GM19023 (cell line): ENCODE measurements around the gene ZFAND2B.

Experiments used
- ATAC-seq: cut with Tn5 transposase; IDR thresholded peaks from one replicate; pipeline ENCODE4 v1.9.1; 2021; ENCODE audit warnings: mild to moderate bottlenecking, moderate library complexity; ENCODE audit not compliant: unreplicated experiment

Gene ZFAND2B, protein sequence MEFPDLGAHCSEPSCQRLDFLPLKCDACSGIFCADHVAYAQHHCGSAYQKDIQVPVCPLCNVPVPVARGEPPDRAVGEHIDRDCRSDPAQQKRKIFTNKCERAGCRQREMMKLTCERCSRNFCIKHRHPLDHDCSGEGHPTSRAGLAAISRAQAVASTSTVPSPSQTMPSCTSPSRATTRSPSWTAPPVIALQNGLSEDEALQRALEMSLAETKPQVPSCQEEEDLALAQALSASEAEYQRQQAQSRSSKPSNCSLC

DNA sequence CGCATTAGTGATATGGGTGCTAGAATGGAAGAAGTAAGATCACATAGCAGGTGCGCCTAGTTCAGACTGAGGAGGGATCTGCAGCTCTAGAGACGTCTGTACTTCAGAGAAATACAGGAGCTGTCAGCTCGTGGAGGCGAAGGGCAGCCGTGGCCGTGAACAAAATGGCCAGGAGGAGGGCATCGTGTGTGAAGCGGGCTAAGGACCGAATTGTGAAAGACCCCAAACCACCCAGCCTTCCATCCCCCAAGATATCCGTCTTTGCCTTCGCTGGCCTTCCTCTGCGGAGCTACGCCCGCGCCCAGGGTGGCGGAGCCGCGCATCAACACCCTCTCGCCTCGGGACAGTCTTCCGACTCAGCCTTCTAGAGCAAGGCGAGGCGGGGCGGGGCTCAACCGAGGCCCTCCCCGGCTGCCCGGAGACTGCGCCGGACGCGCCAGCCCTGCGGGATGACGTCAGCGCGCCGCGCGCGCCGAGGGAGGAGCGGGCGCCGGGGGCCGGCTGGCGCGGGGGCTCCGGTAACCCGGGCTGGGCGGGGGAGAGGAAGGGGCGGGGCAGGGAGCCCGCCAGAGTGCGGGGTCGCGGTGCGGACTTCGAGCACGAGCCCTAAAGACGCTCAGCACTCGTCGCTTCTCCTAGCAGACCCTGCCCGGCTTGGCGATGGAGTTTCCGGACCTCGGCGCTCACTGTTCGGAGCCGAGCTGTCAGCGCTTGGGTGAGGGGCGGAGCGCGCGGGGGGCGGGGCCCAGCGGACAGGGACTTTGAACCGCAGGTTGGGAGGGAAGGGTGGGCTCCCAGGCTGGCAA is at the start of gene ZFAND2B:
ZFAND2B (plus strand) TSS at position 455 of the 806 bp plus-strand sequence; CDS start at position 661, 206 bp downstream.
- ATAC-seq: peak; percentile 97

DNA sequence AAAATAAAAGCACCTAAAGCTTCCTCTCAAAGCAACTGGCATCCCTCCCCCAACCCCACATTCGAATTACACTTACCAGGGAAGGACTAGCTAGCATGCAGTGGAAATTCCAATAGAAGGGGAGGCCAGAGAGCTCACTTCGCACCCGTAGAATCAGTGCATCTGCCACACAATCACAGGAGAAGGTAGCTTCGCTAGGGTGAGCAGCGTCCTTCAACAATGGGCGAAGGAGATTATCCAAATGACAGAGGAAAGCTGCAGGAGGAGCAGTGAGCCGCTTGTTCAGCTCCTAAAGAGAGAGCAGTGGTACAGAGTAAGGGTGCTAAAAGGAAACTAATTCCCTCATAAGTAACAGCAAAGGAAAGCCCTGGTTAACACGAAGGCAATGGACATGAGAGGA is 49.2 kb upstream of the ZFAND2B start:
- no peak for ATAC-seq

DNA sequence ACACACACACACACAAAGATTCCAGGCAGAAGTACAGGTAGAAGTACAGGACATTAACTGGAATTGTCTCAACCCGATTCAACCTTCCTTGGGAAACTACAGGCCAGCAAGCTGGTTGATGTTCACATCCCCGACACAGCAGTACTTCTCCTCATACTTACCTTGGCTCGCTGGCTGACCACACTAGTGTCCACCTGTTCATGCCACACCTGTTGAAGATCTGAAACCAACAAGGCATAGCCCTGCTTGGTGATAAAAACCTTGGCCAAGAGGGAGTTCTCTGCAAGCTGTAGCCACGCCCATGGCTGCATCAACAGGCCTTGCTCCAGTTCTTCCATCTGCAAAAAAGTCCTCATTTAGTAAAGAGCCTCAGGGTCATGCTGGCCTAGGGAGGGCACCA is 48.6 kb upstream of the ZFAND2B start:
- no peak for ATAC-seq

DNA sequence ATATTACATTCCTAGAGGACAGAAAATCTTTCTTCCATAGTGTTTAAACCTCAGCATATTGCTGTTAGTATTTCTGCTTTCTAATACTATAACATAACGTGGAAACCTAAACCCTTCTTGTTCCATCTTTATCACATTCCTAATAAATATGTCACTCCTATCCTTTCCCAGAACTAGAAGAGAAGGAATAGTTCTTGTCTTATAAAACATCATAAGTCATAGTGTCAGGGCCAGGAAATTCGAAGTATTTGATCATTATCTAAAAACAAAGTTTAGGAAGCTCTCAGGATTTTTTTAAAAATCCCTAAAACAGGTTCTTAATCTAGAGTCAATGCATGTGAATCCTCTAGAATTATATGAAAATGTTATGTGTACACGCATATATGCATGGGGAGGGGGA is 48.0 kb upstream of the ZFAND2B start:
- ATAC-seq: no peak

DNA sequence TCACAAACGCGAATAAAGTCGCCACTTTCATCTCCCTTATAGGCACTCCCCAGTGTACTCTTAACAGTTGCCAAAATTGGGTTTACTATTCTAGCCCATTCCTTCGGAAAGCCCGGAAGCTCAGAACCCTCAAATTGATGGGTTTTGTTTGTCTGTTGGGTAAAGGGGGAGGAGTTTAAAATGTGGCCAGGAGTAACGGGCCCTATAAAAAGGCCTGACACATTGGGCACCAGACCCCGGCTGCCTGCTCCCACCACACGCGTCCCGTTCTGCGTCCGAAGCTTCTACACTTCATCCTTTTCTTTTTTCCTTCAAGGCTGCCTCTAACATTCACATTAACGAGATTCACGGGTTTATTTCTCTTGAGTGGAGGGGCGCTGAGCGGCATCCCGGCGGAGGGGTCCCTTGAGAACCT is 46.8 kb upstream of the ZFAND2B start:
- no peak for ATAC-seq

DNA sequence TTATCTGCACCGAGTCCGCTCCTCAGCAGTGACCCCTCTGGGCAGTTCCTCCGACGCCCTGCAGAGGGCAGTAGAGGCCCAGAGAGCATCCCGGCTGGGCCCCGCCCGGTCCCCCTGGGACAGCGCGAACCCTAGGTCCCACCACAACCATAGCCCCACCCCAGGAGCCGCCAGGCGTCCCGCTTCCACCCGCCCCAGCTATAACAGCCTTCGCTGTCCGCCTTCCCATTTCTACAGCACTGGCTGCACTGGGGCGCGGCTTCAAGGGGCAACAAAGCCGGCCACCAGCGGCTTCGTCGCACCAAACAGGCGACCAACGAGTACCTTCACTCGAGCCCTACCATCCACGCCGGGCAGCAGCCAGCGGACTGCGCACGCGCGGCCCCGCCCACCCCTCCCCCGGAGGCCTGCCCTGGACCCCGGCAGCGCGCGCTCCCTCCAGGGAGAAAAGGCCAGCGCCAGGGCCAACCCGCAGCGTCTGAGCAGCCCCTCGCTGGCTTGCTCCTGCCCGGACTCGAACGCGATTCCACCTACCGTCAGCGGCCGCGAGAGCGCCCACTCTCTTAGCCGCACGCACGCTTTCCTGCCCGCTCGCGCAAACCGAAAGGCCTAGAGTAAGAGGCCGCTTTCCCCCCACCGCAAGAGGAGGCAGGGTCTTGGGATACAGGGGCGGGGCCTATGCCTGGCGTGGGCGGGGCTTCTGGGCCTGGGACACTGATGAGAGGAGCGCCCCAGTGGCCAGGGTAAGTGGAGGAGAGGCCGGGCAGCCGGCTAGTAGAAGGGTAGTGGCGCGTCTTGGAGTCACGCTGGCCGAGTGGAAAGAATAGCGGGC is 46.2 kb upstream of the ZFAND2B start, which contains the start of gene NHEJ1:
NHEJ1 (minus strand) TSS at position 630 of the 832 bp plus-strand sequence. CDS start 2,453 bp downstream, outside the sequence.
- peak; percentile 88 for ATAC-seq

DNA sequence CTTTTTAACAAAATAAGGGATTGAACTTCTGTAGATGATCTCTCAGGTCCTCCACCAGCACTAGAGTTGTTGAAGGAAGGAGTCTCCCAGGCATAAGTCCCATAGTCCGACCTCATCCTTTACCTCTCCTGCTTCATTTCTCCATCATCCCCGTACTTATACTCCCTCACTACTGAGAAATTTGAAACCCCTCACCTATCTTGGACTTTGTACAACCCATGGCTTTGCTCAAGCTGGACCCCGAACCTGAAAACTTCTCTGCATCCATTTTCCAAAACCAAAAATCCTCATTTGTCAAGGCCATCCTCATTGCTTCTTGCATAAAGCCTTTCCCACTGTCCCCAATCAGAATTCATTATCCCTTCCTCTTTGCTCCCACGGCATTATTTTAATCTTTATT is 45.5 kb upstream of the ZFAND2B start:
- no peak for ATAC-seq

DNA sequence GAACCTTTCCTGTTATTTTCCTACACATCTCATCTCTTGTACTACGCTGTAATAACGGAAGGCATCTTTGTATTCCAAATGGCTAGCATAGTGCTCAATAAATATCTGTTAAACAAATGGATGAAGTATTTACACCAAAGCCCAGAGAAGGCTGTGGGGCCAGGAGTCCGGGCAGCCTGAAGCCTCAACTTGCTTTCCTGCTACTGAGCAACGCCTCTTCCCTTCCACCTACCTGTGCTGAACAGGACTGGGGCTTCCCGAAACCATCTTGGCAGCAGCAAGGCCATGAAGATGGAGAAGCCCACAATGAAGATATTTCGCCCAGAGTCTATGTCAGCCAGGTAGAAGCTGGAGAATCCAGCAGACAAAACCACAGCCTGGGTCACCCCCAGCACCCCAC is 43.4 kb upstream of the ZFAND2B start:
- ATAC-seq: no peak

DNA sequence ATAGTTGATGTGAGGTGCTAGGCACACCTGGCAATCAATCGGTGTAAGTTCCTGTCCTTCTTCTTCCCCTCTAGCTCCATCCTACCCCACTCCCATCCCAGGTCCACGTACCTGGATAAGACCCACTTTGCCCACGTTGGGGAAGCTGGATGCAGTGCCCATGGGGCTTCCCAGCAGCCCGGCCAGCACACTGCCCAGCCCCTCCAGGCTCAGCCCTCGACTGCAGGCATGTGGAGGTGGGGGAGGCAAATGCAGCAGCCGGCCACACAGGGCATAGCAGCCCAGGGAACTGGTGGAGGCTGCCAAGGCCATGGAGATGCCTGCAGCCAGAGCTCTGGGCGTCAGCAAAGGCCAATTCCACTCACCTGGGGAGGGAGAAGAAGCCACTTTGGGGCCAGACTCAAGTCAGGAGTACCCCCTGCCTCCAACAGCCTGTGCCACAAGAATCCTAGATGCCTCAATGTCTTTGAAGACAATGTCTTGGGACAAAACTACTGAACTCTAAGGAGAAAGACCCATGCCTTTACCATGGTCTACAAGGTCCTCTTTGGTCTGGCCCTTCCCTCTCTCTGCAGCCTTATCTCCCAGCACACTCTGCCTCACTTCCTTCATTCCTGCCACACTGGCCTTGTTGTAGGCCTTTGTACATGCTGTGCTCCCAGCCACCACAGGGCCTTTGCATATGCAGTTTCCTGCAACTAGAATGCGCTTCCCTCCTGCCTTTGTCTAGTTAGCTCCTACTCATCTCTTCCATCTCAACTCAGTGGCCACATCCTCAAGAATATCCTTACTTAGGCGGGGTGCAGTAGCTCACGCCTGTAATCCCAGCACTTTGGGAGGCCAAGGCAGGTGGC is 41.3 kb upstream of the ZFAND2B start:
- no peak for ATAC-seq

DNA sequence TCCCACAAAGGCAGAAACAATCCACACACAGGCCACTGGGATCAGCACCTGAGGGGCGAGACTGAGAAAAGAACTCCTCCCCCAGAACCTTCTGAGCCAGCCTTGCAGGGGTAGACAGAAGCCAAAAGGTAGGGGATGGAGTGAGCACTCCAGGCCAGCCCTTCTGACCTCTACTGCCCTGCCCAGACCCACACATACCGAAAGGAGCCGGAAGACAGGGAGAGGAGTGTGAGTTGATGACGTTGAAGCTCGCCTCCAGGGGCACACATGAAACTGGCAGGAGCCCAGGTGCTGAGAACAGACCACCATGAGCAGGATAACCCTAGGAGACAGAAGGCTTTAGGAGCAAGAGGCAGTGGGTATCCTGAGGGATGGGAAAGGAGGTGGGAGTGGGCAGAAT is 38.6 kb upstream of the ZFAND2B start:
- ATAC-seq: no peak

DNA sequence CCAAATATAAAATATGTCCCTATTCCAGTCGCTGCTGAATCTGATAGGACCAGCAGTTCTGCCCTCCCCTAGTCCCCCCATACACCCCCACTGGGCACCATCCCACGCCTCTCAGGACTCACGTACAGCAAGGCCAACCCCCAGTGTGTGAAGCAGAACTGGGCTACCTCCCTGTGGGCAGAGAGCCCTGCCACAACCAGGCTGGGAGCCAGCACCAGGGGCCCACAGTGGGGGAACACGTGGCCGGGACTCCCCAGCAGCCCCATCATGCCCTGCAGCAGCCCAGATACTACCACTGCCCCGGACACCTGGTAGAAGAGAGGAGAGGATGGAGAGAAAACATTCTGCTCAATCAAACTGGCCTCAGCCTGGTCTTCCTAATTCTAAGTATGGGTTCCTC is 38.1 kb upstream of the ZFAND2B start:
- ATAC-seq: no peak

DNA sequence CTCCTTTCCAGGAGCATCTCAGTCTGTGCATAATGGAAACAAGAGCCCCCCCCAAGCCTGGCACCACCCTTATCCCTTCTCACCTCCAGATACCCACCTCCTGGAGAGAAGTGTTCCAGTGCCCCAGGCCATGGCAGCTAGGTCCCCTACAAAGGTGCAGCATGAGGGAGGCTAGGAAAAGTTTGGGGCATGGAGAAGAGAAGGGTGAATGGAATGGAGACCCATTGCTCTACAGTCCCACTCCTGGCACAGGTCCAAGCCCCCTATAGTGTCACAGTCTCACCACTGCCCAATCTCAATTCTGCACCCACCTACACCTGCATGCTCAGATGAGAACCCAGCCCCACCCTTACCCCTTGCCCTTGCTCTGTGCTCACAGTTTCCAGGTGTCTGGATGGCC is 37.6 kb upstream of the ZFAND2B start:
- ATAC-seq: no peak

DNA sequence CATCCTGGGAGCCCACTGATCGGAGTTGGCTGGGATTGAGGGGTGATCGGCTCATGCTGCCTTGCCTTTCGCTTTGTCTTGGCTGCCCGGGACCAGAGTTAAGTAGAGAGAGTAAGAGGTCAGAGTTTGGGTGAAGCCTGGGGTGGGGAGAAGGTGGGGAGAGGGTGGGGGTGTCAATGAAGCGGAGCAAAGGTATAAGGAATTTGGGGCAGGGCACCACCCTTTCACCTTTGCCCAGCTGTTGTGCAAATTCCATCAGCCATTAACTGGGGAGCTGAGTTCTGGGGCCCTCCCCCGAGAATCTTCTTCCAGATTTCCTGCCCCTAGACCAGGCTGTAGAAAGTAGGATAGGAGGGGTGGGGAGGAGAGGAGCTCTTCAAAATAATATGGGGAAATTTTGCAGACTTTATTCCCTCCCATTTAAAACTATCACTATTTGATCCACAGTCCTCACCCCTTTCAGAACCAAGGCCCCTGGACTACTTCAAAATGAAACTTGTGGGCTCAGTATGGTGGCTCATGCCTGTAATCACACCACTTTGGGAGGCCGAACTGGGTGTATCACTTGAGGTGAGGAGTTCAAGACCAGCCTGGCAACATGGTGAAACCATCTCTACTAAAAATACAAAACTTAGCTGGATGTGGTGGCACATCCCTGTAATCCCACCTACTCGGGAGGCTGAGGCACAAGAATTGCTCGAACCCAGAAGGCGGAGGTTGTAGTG is 36.5 kb upstream of the ZFAND2B start, which contains the start of gene SLC23A3:
SLC23A3 (minus strand) TSS at position 100 of the 725 bp plus-strand sequence; CDS start at position 55, 45 bp downstream.
- ATAC-seq: no peak

DNA sequence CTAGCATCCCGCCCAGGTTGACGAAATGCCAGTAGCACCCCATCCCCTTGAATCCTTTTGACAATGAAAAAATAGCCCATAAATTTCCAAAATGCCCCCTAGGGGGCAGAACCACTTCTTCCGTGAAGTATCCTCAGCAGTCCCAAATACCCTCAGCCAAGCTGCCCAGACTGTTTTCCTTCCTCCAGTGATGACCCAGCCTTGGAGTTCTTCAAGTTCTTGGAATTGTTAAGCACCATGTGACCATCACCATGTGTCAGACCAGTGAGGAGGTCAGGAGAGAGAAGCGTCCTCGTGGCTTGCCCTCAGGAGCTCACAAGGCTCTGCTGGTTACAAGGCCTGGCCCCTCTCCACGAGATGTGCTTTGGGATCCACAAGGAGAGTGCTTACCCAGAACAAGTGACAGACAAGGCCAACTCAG is 35.3 kb upstream of the ZFAND2B start:
- ATAC-seq: no peak

DNA sequence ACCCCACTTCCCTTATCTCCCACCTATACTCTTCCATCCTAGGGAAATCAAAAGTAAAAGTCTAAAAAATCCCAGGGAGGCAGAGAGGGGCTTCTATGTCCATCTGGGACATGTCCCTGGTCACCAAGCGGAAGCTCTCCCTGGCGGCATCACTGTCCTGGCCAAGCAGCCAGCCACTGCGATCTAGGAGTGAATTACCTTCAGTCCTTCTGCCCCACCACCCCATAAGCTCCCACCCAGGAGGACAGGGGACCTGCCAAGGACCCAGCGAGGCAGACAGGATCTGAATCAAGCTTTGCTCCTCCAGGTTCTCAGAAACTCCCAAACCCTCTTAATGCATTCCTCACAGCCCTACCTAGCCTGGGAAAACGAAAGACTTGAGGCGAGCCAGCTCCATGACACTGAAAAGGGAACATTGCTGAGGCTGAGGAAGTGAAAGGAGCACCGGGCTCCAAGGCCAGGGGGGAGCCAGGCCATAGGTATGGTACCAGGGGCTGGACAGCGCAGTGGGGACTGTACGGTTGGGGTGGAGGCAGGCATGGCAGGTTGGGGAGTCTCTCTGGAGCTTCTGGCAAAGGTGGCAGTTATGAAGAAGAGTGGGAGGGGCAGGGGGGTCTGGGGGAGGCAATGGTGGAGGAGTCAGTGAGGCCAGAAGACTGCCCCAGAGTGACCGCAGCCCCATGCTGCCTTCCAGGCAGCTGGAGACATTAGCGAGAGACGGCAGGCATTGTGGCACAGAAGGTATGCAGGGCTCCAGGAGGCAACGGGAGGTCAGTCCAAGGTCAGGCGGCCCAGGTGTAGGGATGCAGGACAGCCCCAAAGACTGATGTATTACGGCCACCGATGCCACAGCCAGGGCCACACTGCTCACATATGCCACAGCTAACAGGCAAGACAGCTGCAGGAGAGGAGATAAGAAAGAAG is 34.1 kb upstream of the ZFAND2B start:
- ATAC-seq: no peak

DNA sequence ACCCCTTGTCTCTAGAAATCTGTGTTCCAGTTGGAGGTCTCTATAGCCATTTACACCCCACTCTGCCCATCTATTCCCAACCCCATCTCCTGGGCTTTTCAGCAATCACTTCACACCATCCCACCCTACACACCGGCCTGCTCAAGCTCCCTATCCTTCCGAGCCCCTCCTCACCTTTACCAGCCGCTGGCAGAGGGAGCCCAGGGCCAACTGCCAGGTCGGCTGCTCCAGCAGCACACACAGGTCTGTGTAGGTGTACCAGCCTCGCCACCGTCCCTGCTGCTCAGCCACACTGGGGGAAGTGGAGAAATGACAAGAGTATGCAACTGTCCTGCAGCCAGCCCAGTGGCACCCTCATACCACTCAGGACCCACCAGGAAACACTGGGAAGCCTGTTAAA is 33.4 kb upstream of the ZFAND2B start:
- ATAC-seq: no peak

DNA sequence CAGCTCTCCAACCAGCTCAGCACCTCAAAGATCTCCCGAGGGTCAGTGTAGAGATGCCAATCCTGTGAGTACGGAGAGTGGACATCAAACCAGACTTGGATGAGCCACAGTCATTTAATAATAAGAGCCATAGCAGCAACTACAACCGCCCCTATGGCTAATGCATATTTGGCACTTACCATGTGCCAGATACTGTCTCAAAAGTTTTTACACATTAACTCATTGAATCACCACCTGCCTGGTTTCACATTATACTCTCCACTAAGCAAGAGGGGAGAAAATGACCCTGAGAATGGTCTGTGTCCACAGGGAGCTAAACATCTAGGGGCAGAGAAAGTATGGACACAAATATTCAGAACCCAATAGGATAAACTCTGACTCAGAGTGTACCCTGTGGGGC is 32.4 kb upstream of the ZFAND2B start:
- ATAC-seq: no peak

DNA sequence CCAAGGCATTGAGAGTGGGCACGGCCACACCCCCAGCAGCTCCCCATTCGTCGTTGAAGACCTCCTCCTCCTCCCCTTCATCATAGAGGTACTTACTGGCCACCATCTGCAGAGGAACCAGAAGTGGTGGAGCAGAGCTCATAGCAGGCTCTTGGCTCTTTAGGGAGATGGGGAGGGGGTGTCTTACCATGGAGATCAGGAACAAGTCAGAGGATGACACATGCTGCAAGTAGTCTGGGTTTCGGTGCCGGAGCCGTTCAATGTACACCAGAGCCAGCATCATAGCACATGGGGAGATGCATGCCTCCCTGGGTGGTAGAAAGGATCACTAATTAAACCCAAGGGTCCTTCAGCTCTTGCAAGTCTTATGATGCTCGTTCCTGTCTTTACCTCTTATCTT is 31.8 kb upstream of the ZFAND2B start:
- no peak for ATAC-seq

DNA sequence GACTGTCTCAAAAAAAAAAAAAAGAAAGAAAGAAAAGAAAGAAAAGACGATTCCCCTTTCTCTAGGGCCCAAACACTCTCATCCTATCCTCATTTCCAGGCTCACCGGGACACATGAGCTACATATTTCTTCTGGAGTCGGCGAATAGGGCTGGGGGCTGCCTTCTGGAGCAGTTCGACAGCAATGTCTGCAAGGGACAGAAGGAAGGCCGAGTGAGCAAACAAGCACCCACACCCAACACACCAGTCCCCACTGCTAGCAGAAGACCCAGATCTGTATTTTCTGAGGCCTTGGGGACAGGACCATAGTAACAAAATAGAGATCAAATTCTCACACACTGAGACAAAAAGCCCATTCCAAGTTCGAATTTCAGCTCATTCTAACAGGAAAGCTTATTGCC is 31.1 kb upstream of the ZFAND2B start:
- ATAC-seq: no peak
